H7 (cell line): Measurements from ENCODE around the gene PFKFB3. TPM values are rescaled to one million over a fixed set of nuclear protein-coding genes. Genes with fewer than 3 reads are reported as not detected.

Experiments used
- DNase-seq: peaks from one replicate; pipeline ENCODE4 v3.0.0; 2012
- H3K27me3 ChIP-seq: 2 replicates; pipeline ENCODE4 v1.6.0; 2011; ENCODE audit warnings: mild to moderate bottlenecking, low read length; ENCODE audit not compliant: control insufficient read depth, insufficient read depth
- H3K36me3 ChIP-seq: replicated peaks from 2 replicates; pipeline ENCODE4 v1.5.1; 2011; ENCODE audit warnings: low read length; ENCODE audit not compliant: control insufficient read depth, insufficient read depth
- H3K4me3 ChIP-seq: 2 replicates; pipeline ENCODE4 v1.5.1; 2011; ENCODE audit warnings: low read depth, mild to moderate bottlenecking, control low read depth, low read length, moderate library complexity; ENCODE audit not compliant: insufficient read depth
- total RNA-seq: library from RNA; depleted of rRNA; stranded (reverse); fragments of >200 nt; shearing (Covaris generic); gene quantifications from 2 replicates; pipeline ENCODE4 v1.2.3, GENCODE V29; 2014

PFKFB3 gene
- total RNA-seq, 1 experiment from 2014 or later, result 14.6 TPM

- peaks cover 35% of the 10 kb centered on the region for H3K36me3 ChIP-seq
- peak; percentile 22 for DNase-seq
- H3K4me3 ChIP-seq, result no peak overlapping the region
- no peaks in the 10 kb centered on the region for H3K27me3 ChIP-seq
Measured at GRCh38 chr10:6227346-6227745, 24.6 kb downstream of the PFKFB3 start.

DNA sequence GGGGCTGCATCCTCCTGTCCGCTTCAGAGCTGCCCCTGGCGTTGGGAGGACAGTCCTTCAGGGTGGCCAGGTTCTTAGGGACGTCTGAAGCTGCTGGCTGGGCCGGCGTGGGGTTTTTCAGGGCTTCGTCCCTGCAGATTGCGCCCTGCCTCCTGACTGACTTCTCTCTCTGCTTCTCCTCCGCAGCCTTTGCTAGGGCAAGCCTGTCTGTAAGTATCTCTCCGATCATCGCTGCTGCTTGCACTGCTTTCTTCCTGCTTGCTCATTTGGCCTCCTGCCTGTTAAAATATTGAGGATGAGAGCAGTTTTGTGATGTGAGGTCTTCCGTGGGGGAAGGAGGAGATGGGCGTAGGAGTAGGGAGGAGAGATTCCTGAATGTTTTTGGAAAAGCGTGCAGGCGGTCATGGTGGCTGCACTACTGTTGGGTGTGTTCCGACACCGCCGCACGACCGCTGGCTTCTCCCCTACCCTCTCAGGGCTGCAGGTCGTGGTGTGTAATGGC, 25.3 kb downstream of the PFKFB3 start:
- Histone ChIP-seq H3K36me3 (peaks cover 33% of the 10 kb centered on the region), H3K27me3 (no peaks in the 10 kb centered on the region), H3K4me3 (no peak overlapping the region)
- DNase-seq, result peak; percentile 31

GRCh38 chr10:6228647-6229046, 25.9 kb downstream of the PFKFB3 start:
- DNase-seq, result peak; percentile 28
- no peak overlapping the region for H3K4me3 ChIP-seq
- peaks cover 35% of the 10 kb centered on the region for H3K36me3 ChIP-seq
- H3K27me3 ChIP-seq, result no peaks in the 10 kb centered on the region

GRCh38 chr10:6229290-6229689, 26.6 kb downstream of the PFKFB3 start:
- peaks cover 33% of the 10 kb centered on the region for H3K36me3 ChIP-seq
- no peak overlapping the region for H3K4me3 ChIP-seq
- no peaks in the 10 kb centered on the region for H3K27me3 ChIP-seq
- peak; percentile 40 for DNase-seq

DNA sequence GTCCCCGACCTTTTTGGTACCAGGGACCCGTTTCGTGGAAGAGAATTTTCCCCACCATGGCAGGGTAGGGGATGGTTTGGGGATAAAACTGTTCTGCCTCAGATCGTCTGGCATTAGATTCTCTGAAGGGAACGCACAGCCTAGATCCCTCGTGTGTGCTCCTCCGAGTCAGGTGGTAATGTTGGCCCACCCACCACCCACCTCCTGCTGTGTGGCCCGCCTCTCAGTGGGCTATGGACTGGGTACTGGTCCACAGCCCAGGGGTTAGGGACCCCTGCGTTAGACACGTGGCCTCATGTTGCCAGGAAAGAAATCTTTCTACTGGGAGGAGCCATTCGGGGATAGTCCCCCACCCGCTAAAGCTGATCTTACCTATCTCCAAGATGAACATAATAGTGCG, 27.0 kb downstream of the PFKFB3 start:
- peaks cover 33% of the 10 kb centered on the region for H3K36me3 ChIP-seq
- peak; percentile 30 for DNase-seq
- no peak overlapping the region for H3K4me3 ChIP-seq
- H3K27me3 ChIP-seq, result no peaks in the 10 kb centered on the region

- peak; percentile 27 for DNase-seq
- Histone ChIP-seq H3K4me3 (no peak overlapping the region), H3K36me3 (peaks cover 33% of the 10 kb centered on the region), H3K27me3 (no peaks in the 10 kb centered on the region)
Measured at GRCh38 chr10:6230315-6230714, 27.6 kb downstream of the PFKFB3 start.

DNA sequence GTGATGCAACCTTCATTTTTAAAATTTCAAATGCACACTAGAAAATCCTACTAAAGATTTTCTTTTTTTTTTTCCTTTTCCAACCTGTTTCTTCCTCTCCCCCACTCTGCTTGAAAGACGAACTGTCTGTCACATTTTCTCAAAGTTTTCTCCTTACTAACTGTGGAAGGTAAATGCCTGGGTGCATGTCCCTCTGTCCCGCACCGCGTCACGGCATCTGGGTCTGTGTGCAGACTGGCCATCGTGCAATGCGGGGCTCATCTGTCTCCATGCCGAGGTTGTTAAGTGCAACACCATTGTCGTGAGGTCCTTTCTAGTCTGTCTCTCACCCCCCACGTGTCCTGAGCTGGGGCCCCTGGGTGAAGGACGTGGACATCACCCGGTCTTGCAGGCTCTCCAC, 28.4 kb downstream of the PFKFB3 start:
- peak; percentile 30 for DNase-seq
- H3K36me3 ChIP-seq, result peaks cover 28% of the 10 kb centered on the region
- no peaks in the 10 kb centered on the region for H3K27me3 ChIP-seq
- no peak overlapping the region for H3K4me3 ChIP-seq

GRCh38 chr10:6231730-6232129, 29.0 kb downstream of the PFKFB3 start:
- DNase-seq, result peak; percentile 20
- Histone ChIP-seq H3K36me3 (peaks cover 26% of the 10 kb centered on the region), H3K27me3 (no peaks in the 10 kb centered on the region), H3K4me3 (no peak overlapping the region)

DNA sequence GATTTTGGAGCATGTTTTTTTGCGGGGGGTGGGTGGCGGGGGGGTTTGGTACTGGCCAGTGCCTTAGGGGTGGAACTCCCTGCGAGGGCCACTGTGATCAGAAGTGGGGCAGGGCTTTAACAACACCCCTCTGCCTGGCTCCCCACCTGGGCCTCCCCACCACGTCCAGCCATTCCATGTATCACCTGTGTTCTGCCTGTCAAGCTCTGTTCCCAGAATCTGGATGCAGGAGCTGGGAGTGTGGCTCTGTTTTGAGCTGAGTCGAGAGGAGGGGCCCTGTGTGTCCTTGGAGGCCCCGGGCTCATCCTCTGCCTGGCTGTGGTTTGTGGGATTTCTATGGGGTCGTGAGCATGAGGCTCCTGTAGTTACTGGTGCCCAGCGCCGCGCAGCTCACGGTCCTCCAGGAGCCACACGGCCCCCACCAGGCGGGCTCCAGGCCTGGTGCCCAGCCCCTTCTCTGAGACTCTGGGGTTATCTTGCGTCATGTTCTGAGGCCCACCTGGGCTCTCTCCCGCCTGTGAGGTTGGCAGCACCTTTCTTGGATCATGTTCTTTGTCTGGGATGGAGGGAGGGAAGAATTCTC, 29.6 kb downstream of the PFKFB3 start:
- Histone ChIP-seq H3K36me3 (peaks cover 26% of the 10 kb centered on the region), H3K4me3 (no peak overlapping the region), H3K27me3 (no peaks in the 10 kb centered on the region)
- DNase-seq, result peak; percentile 47

- Histone ChIP-seq H3K4me3 (no peak overlapping the region), H3K27me3 (no peaks in the 10 kb centered on the region), H3K36me3 (peaks cover 20% of the 10 kb centered on the region)
- no peak for DNase-seq
Measured at GRCh38 chr10:6232846-6233724, 30.4 kb downstream of the PFKFB3 start.

DNA sequence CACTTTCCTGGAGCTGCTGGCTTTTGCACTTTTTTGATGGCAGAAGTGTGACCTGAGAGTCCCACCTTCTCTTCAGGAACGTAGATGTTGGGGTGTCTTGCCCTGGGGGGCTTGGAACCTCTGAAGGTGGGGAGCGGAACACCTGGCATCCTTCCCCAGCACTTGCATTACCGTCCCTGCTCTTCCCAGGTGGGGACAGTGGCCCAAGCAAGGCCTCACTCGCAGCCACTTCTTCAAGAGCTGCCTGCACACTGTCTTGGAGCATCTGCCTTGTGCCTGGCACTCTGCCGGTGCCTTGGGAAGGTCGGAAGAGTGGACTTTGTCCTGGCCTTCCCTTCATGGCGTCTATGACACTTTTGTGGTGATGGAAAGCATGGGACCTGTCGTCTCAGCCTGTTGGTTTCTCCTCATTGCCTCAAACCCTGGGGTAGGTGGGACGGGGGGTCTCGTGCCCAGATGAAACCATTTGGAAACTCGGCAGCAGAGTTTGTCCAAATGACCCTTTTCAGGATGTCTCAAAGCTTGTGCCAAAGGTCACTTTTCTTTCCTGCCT, 31.1 kb downstream of the PFKFB3 start:
- H3K4me3 ChIP-seq, result no peak overlapping the region
- peaks cover 14% of the 10 kb centered on the region for H3K36me3 ChIP-seq
- H3K27me3 ChIP-seq, result no peaks in the 10 kb centered on the region
- no peak for DNase-seq

- Histone ChIP-seq H3K27me3 (no peaks in the 10 kb centered on the region), H3K4me3 (no peak overlapping the region), H3K36me3 (peaks cover 14% of the 10 kb centered on the region)
- DNase-seq, result no peak
Measured at GRCh38 chr10:6234371-6234770, 31.6 kb downstream of the PFKFB3 start.

- DNase-seq, result no peak
- Histone ChIP-seq H3K4me3 (no peak overlapping the region), H3K27me3 (no peaks in the 10 kb centered on the region), H3K36me3 (peaks cover 10% of the 10 kb centered on the region)
Measured at GRCh38 chr10:6236349-6237198, 33.8 kb downstream of the PFKFB3 start.

GRCh38 chr10:6237199-6237530, 34.4 kb downstream of the PFKFB3 start:
- Histone ChIP-seq H3K4me3 (no peak overlapping the region), H3K36me3 (peaks cover 10% of the 10 kb centered on the region), H3K27me3 (no peaks in the 10 kb centered on the region)
- DNase-seq, result no peak
